Activated CD8-positive, alpha-beta T cell treated with anti-CD3 and anti-CD28 coated beads for 36 hours (primary cell): ENCODE results near the gene LMAN2. TPM values are rescaled to one million over a fixed set of nuclear protein-coding genes. Genes with fewer than 3 reads are reported as not detected.
"Not testable (repeated sequence)": the region's sequence is repeated elsewhere in the genome, so short reads cannot be mapped to it uniquely, and the experiment has no call there.

Experiments used
- ATAC-seq: fragments of 200-7000 bp; cut with Tn5 transposase; one replicate; pipeline ENCODE4 v1.10.0; 2021; ENCODE audit warnings: mild to moderate bottlenecking, moderate library complexity
- CTCF ChIA-PET: fragments of 350-600 bp; sonication (Branson Sonifier 250); formaldehyde crosslinking; loops from one replicate; lab custom pipeline; 2021; ENCODE audit warnings: antibody characterized with exemption; lab: Charles Lee
- POLR2A ChIA-PET: fragments of 350-600 bp; sonication (Branson Sonifier 250); formaldehyde crosslinking; loops from one replicate; lab custom pipeline; 2021; ENCODE audit warnings: antibody characterized with exemption; lab: Charles Lee
- DNase-seq: peaks from one replicate; pipeline ENCODE4 v3.0.0-alpha.2; 2020
- H3K27ac Mint-ChIP-seq: one replicate; pipeline ENCODE4 v1.8.0; 2021; ENCODE audit warnings: mild to moderate bottlenecking, mixed read lengths
- H3K27me3 Mint-ChIP-seq: one replicate; pipeline ENCODE4 v1.8.0; 2021; ENCODE audit warnings: mixed read lengths
- H3K36me3 Mint-ChIP-seq: one replicate; pipeline ENCODE4 v1.8.0; 2021; ENCODE audit warnings: low read depth, mixed read lengths
- H3K4me1 Mint-ChIP-seq: one replicate; pipeline ENCODE4 v1.8.0; 2021; ENCODE audit warnings: low read depth, mixed read lengths
- H3K4me3 Mint-ChIP-seq: one replicate; pipeline ENCODE4 v1.8.0; 2021; ENCODE audit warnings: mild to moderate bottlenecking, moderate library complexity, mixed read lengths
- H3K9me3 Mint-ChIP-seq: one replicate; pipeline ENCODE4 v1.8.0; 2021; ENCODE audit warnings: mixed read lengths
- CTCF ChIP-seq: fragments of 200-600 bp; IDR thresholded peaks from one replicate; pipeline ENCODE4 v1.8.0; 2022; ENCODE audit warnings: antibody characterized with exemption, mild to moderate bottlenecking
- intact Hi-C: fragments of 100-400 bp; cut with micrococcal nuclease; formaldehyde crosslinking; loops from one replicate; pipeline ENCODE4 v1.10.0; 2022
- total RNA-seq, 2 experiments: library from RNA; stranded (reverse); gene quantifications; one replicate each; pipeline ENCODE4 v1.2.3, GENCODE V29; 2021

LMAN2 gene
- total RNA-seq, 2 experiments from 2014 or later: 79.9 to 87.5 TPM

- Mint-ChIP-seq H3K36me3 (peaks cover 11% of the 10 kb centered on the region), H3K27ac (peak overlapping the region; percentile 77), H3K9me3 (no peaks in the 10 kb centered on the region), H3K4me1 (peaks cover 76% of the 10 kb centered on the region), H3K4me3 (peak overlapping the region; percentile 73), H3K27me3 (no peaks in the 10 kb centered on the region)
- intact Hi-C loops: no loop called here
- POLR2A ChIA-PET: interaction anchor here (1.2 to 3.6 kb wide), 4 partner anchors 9 to 67 kb away, joined by 3 to 19 read pairs (median 6); partner anchors contain the start of gene LMAN2
- ATAC-seq: no peak
- no peak for TF ChIP-seq CTCF
- CTCF ChIA-PET: interaction anchor here (1.1 to 6.8 kb wide), 9 partner anchors 8 to 52 kb away, joined by 3 to 55 read pairs (median 10); partner anchors contain the start of gene LMAN2
- no peak for DNase-seq
Observed at GRCh38 chr5:177362292-177362609, 10.8 kb upstream of the LMAN2 start.

- intact Hi-C loops: no loop called here
- Mint-ChIP-seq H3K27me3 (no peaks in the 10 kb centered on the region), H3K27ac (peak overlapping the region; percentile 77), H3K4me1 (peaks cover 82% of the 10 kb centered on the region), H3K9me3 (no peaks in the 10 kb centered on the region), H3K36me3 (peaks cover 11% of the 10 kb centered on the region), H3K4me3 (peak overlapping the region; percentile 73)
- no peak for TF ChIP-seq CTCF
- peak; percentile 47 for DNase-seq
- ChIA-PET POLR2A (interaction anchor here (0.8 to 3.6 kb wide), 8 partner anchors 10 to 112 kb away, joined by 3 to 19 read pairs (median 5); partner anchors contain the start of genes DBN1 and LMAN2), CTCF (interaction anchor here (0.7 to 6.8 kb wide), 14 partner anchors 8 to 139 kb away, joined by 3 to 55 read pairs (median 6); partner anchors contain the start of gene LMAN2)
- ATAC-seq: no peak
Observed at GRCh38 chr5:177361418-177362291, 10.2 kb upstream of the LMAN2 start.

- DNase-seq, intact Hi-C loops, H3K27ac Mint-ChIP-seq, H3K36me3 Mint-ChIP-seq, H3K4me3 Mint-ChIP-seq, H3K9me3 Mint-ChIP-seq, H3K27me3 Mint-ChIP-seq, ATAC-seq: not testable (repeated sequence)
- peaks cover 85% of the 10 kb centered on the region for H3K4me1 Mint-ChIP-seq
- CTCF ChIA-PET: interaction anchor here (0.7 to 6.8 kb wide), 15 partner anchors 9 to 140 kb away, joined by 3 to 55 read pairs (median 5); partner anchors contain the start of gene LMAN2
- POLR2A ChIA-PET: interaction anchor here (0.6 to 3.6 kb wide), 10 partner anchors 9 to 226 kb away, joined by 3 to 19 read pairs (median 3); partner anchors contain the start of gene LMAN2
Observed at GRCh38 chr5:177360740-177361139, 9.3 kb upstream of the LMAN2 start.

GRCh38 chr5:177359860-177360259 is 8.4 kb upstream of the LMAN2 start:
- intact Hi-C loops: loop anchor here (5.0 kb wide), 1 partner anchor 43 kb away; no protein-coding TSS in a partner anchor
- H3K9me3 Mint-ChIP-seq: peaks cover 10% of the 10 kb centered on the region
- DNase-seq (no peak), ATAC-seq (no peak)
- TF ChIP-seq CTCF: no peak
- H3K27me3 Mint-ChIP-seq: no peaks in the 10 kb centered on the region
- H3K4me1 Mint-ChIP-seq: peaks cover 88% of the 10 kb centered on the region
- H3K4me3 Mint-ChIP-seq: peak overlapping the region; percentile 89
- peak overlapping the region; percentile 81 for H3K27ac Mint-ChIP-seq
- CTCF ChIA-PET: interaction anchor here (0.7 to 6.8 kb wide), 8 partner anchors 10 to 141 kb away, joined by 3 to 55 read pairs (median 5); no protein-coding TSS in a partner anchor
- H3K36me3 Mint-ChIP-seq: peaks cover 9% of the 10 kb centered on the region
- POLR2A ChIA-PET: interaction anchor here (0.9 to 3.6 kb wide), 3 partner anchors 9 to 225 kb away, joined by 3 to 19 read pairs (median 4); partner anchors contain the start of gene LMAN2

GRCh38 chr5:177359451-177359851 is 8.0 kb upstream of the LMAN2 start:
- ATAC-seq: no peak
- no peak for TF ChIP-seq CTCF
- peaks cover 88% of the 10 kb centered on the region for H3K4me1 Mint-ChIP-seq
- H3K27me3 Mint-ChIP-seq: no peaks in the 10 kb centered on the region
- ChIA-PET POLR2A (interaction anchor here (1.3 to 3.6 kb wide), 2 partner anchors 9 to 11 kb away, joined by 4 to 19 read pairs; partner anchors contain the start of gene LMAN2), CTCF (interaction anchor here (1.4 to 6.8 kb wide), 6 partner anchors 11 to 50 kb away, joined by 4 to 55 read pairs (median 7); no protein-coding TSS in a partner anchor)
- intact Hi-C loops: loop anchor here (5.0 kb wide), 1 partner anchor 42 kb away; no protein-coding TSS in a partner anchor
- peaks cover 10% of the 10 kb centered on the region for H3K36me3 Mint-ChIP-seq
- DNase-seq: no peak
- peaks cover 14% of the 10 kb centered on the region for H3K9me3 Mint-ChIP-seq
- H3K27ac Mint-ChIP-seq: peak overlapping the region; percentile 81
- H3K4me3 Mint-ChIP-seq: peak overlapping the region; percentile 89
